Astrocyte (in vitro differentiated cells and primary cell): Measurements from ENCODE around the gene ARFRP1.

Experiments used
- CTCF ChIP-seq: IDR thresholded peaks from 2 replicates; pipeline ENCODE4 v1.5.1; 2011; ENCODE audit warnings: low read depth, mild to moderate bottlenecking, inconsistent platforms, low read length, moderate library complexity; ENCODE audit not compliant: insufficient read depth
- EZH2 ChIP-seq: IDR thresholded peaks from 2 replicates; pipeline ENCODE4 v1.6.1; 2012; ENCODE audit warnings: mild to moderate bottlenecking, low read length, inconsistent platforms; ENCODE audit not compliant: insufficient read depth

DNA sequence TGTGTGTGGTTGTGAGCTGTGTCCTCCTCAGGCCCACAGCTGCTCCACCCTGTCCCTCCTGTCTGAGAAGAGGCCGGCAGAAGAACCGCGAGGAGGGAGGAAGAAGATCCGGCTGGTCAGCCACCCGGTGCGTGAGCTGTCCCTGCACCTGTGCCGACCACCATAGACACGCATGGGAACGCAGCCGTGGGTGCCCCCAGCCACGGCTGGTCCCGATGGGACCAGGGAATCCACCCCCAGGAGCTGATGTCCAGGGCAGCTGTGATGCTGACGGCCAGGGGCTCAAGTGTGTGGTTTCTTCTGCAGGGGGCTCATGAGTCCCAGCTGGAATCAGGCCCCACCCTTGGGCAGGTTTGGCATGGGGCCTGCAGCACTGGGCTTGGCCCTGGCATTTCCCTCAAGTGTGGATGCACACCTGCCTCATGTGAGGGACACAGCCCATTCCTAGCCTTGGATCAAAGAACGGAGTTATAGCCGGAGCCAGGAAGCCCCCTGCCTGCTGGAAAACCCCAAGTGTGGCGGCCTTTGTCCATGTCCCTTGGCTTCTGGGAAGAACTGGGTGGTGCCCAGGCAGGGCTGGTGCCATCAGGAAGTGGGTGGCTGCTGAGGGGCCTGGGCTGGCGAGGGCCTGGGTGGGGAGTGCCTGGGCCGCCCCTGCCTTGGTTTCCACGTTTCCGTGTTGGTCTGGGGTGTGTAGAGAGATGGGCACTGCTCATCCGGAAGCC lies 15.9 kb downstream of the ARFRP1 start:
- TF ChIP-seq CTCF (no peak), EZH2 (no peak)
